ENCODE results near the gene SCYGR5.
"Not testable (repeated sequence)": the region's sequence is repeated elsewhere in the genome, so short reads cannot be mapped to it uniquely, and the experiment has no call there.

The SCYGR5 gene

GRCh38 chr2:227666631-227667170 is at the start of gene SCYGR5:
SCYGR5 (plus strand) TSS chr2:227666804; CDS start chr2:227666804, 0 bp downstream.
- not testable (repeated sequence) for DNase-seq

GRCh38 chr2:227617316-227618230 is 49.0 kb upstream of the SCYGR5 start, which contains the start of gene SCYGR4:
SCYGR4 (plus strand) TSS chr2:227617498; CDS start chr2:227617498, 0 bp downstream.
- no peak for DNase-seq

- DNase-seq, result no peak
Observed at GRCh38 chr2:227623226-227623625, 43.4 kb upstream of the SCYGR5 start.

GRCh38 chr2:227625420-227625819 is 41.2 kb upstream of the SCYGR5 start:
- no peak for DNase-seq

- DNase-seq, result no peak
Observed at GRCh38 chr2:227626580-227627151, 39.9 kb upstream of the SCYGR5 start.

- DNase-seq, result no peak
Observed at GRCh38 chr2:227627769-227628168, 38.8 kb upstream of the SCYGR5 start.

- no peak for DNase-seq
Observed at GRCh38 chr2:227629435-227629834, 37.2 kb upstream of the SCYGR5 start.

GRCh38 chr2:227630322-227630721 is 36.3 kb upstream of the SCYGR5 start:
- no peak for DNase-seq

GRCh38 chr2:227632827-227633226 is 33.8 kb upstream of the SCYGR5 start:
- no peak for DNase-seq

GRCh38 chr2:227634201-227634600 is 32.4 kb upstream of the SCYGR5 start:
- DNase-seq, result no peak

GRCh38 chr2:227642656-227643055 is 23.9 kb upstream of the SCYGR5 start:
- DNase-seq, result no peak

- no peak for DNase-seq
Observed at GRCh38 chr2:227643990-227644551, 22.5 kb upstream of the SCYGR5 start.

- DNase-seq, result no peak
Observed at GRCh38 chr2:227653419-227653818, 13.2 kb upstream of the SCYGR5 start.

- no peak for DNase-seq
Observed at GRCh38 chr2:227654426-227654825, 12.2 kb upstream of the SCYGR5 start.

GRCh38 chr2:227655454-227655853 is 11.2 kb upstream of the SCYGR5 start:
- no peak for DNase-seq

- DNase-seq, result no peak
Observed at GRCh38 chr2:227657199-227657845, 9.3 kb upstream of the SCYGR5 start.

GRCh38 chr2:227661025-227661649 is 5.5 kb upstream of the SCYGR5 start:
- DNase-seq, result no peak

GRCh38 chr2:227661827-227662226 is 4.8 kb upstream of the SCYGR5 start:
- no peak for DNase-seq

- DNase-seq, result no peak
Observed at GRCh38 chr2:227665189-227665940, 1.2 kb upstream of the SCYGR5 start.

- no peak for DNase-seq
Observed at GRCh38 chr2:227671170-227671905, 4.7 kb downstream of the SCYGR5 start.

- DNase-seq, result not testable (repeated sequence)
Observed at GRCh38 chr2:227673620-227674019, 7.0 kb downstream of the SCYGR5 start.

Measured in NCI-H1048 (cell line).